ENCODE results near the gene SYT8.
A peak's percentile ranks its signal among the peaks of the same experiment; 100 is the strongest.
"Not testable (repeated sequence)": the region's sequence is repeated elsewhere in the genome, so short reads cannot be mapped to it uniquely, and the experiment has no call there.

Gene SYT8, protein sequence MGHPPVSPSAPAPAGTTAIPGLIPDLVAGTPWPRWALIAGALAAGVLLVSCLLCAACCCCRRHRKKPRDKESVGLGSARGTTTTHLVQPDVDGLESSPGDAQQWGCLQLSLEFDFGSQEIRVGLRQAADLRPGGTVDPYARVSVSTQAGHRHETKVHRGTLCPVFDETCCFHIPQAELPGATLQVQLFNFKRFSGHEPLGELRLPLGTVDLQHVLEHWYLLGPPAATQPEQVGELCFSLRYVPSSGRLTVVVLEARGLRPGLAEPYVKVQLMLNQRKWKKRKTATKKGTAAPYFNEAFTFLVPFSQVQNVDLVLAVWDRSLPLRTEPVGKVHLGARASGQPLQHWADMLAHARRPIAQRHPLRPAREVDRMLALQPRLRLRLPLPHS

DNA sequence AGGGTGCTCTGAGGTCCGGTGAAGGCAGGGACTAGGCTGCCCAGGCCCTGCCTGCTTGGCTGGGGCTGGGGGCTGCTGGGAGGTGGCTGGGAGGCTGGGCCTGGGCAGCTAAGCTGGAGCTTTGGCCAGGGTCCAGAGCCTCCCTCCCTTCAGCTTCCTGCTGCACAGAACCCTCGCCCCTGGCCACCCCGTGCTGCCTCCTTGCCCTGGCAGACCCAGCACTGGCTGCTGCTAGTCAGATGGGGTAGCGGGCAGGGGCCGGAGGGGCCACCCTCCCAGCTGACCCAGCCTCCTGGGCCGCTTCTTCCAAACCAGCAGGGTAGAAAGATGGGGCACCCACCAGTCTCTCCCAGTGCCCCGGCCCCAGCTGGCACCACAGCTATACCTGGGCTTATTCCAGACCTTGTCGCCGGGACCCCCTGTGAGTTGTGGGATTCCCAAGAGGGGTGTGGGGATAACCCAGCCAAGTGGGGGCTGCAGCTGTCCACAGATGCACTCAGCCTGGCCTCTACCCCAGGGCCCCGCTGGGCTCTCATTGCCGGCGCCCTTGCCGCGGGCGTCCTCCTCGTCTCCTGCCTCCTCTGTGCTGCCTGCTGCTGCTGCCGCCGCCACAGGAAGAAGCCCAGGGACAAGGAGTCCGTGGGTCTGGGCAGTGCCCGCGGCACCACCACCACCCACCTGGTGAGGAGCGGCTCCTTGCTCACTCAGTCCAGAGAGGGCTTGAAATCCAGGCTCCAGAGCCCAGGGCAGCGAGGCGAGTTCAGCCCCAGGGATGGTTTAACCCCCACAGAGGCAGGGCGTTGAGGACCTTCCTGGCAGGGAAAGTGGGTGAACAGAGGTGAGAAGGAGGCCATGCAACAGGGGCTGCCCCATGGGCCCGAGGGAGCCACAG lies at the start of gene SYT8:
Gene SYT8 (plus strand): TSS at position 212 of the 892 bp plus-strand sequence. CDS start 116 bp downstream, at position 328.
- DNase-seq (ENCODE audit: low read depth, low spot score) = no peak
- H3K27ac ChIP-seq = peak within 1 kb of the TSS; percentile 87

DNA sequence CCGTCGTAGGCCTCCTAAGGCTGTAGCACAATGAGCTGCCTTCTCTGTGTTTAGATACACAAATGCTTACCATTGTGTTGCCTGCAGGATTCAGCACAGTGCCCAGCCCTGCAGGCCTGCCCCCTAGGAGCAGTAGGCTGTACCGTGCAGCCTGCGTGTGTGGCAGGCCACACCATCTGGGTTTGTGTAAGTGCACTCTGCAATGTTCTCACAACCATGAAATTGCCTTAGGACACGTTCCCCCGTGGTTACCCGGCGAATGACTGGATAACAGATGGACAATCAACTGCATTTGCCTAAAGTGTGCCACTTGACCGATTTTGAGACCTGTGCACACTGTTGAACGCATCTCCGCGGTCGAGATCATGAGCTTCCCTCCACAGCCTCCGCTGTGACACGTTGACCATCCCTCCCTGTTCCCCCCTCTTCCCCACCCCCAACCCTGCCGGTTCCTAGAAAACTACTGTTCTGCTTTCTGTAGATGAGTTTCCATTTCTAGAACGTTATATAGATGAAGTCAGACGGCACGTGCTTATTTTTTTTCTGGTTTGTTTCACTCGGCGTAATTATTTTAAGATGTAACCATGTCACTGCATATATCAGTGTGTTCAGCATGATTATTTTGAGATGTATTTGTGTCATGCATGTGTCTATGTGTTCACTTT lies 48.9 kb upstream of the SYT8 start:
- no peak overlapping the region for H3K27ac ChIP-seq
- DNase-seq (ENCODE audit: low read depth, low spot score) = no peak

DNA sequence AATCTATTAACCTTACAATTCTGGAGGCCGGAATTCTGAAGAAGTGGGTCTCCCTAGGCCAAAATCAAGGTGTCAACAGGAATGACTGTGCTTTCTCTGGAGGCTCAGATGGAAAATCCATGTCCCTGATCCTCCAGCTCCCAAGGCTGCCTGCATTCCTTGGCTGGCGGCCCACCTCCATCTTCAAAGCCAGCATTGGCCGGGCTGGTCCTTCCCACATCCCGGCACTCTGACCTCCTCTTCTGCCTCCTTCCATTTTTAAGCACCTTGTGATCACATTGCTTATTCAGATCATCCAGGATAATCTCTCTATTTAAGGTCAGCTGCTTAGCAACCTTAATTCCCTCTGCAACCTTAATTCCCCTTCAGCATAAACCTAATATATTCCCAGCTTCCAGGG lies 48.3 kb upstream of the SYT8 start:
- no peak for DNase-seq (ENCODE audit: low read depth, low spot score)
- no peak overlapping the region for H3K27ac ChIP-seq

DNA sequence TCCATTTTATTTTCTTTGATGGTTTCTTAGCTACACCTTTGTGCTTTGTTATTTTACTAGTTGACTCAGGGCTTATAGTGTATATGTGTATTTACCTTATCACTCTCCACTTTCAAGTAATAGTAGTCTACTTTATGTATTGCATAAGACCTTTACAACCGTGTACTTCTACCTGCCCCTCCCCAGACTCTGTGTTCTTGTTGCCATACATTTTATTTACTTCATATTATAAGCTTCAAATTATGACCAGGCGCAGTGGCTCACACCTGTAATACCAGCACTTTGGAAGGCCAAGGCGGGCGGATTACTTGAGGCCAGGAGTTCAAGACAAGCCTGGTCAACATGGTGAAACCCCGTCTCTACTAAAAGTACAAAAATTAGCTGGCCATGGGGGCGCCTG lies 42.9 kb upstream of the SYT8 start:
- no peak for DNase-seq (ENCODE audit: low read depth, low spot score)
- no peak overlapping the region for H3K27ac ChIP-seq

DNA sequence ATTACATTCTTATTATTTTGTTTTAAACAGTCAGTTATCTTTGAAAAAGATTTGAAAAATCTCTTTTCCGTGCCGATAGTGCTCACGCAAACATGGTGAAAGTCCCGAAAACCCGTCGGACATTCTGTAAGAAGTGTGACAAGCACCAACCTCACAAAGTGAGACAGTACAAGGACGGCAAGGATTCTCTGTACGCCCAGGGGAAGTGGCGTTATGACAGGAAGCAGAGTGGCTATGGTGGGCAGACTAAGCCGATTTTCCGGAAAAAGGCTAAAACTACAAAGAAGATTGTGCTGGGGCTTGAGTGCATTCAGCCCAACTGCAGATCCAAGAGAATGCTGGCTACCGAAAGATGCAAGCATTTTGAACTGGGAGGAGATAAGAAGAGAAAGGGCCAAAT lies 42.3 kb upstream of the SYT8 start:
- no peak overlapping the region for H3K27ac ChIP-seq
- no peak for DNase-seq (ENCODE audit: low read depth, low spot score)

DNA sequence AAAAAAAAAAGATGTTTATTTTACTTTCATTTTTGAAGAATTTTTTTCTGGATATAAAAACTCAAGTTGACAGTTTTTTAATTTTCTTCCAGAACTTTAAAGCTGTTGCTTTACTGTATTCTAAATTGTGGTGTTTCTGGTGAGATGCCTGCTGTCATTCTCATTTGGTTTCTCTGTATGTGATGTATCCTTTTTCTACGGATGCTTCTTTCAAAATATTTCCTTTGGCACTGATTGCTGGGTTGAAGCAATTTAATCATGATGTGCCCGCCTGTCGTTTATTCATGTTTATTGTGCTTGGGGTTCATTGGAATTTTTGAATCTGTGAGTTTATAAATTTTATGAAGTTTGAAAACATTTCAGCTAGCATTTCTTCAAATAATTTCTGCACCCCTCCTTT lies 41.7 kb upstream of the SYT8 start:
- no peak overlapping the region for H3K27ac ChIP-seq
- no peak for DNase-seq (ENCODE audit: low read depth, low spot score)

DNA sequence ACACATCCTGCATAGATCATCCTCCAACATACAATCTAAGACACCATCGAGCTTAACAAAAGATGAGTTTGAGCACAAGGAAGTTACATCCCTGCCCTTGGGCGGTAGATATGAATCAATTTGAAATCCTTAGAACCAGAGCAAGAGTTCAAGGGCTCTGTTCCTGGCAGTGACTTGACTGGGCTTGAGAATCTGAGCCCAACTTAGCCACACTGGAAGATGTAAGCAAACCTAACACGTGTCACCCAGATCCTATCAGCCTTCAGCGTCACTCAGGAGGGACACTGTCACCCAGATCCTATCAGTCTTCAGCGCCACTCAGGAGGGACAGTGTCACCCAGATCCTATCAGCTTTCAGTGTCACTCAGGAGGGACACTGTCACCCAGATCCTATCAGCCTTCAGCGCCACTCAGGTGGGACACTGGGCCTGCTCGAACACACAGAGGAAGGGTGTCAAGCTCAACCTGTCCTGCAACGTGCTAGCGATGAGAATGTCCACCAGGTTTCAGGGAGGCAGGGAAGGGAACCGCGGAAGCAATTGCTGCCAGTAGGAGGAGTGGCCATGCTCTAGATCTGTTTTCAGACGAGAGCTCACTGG lies 38.3 kb upstream of the SYT8 start:
- peak; percentile 49 for DNase-seq (ENCODE audit: low read depth, low spot score)
- peak overlapping the region; percentile 23 for H3K27ac ChIP-seq

DNA sequence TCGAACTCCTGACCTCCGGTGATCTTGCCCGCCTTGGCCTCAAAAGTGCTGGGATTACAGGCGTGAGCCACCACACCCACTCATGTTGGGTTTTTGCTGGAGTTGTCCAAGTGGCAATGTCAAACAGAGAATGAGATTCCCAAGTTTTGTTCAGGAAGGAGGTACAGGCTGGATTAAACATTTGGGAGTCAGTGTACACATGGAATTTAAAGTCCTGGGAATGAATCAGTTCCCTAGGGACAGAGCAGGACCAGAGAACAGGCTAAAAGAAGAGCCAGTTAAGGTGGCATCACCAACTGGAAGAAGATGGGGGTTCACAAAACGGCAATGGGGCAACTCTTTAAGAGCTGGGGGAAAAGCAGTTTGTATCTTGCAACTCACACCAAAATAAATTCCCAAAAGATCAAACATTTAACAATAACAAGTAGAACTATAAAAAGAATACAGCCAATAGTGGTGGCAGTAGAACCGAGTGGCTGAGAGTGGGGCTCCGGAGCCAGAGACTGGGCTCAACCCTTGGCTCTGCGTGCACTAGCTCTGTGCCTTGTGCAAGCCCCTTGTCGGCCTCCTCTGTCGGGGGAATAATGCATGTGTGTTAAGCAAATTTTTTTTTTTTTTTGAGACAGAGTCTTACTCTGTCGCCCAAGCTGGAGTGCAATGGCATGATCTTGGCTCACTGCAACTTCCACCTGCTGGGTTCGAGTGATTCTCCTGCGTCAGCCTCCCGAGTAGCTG lies 37.2 kb upstream of the SYT8 start:
- DNase-seq (ENCODE audit: low read depth, low spot score) = no peak
- H3K27ac ChIP-seq = no peak overlapping the region

DNA sequence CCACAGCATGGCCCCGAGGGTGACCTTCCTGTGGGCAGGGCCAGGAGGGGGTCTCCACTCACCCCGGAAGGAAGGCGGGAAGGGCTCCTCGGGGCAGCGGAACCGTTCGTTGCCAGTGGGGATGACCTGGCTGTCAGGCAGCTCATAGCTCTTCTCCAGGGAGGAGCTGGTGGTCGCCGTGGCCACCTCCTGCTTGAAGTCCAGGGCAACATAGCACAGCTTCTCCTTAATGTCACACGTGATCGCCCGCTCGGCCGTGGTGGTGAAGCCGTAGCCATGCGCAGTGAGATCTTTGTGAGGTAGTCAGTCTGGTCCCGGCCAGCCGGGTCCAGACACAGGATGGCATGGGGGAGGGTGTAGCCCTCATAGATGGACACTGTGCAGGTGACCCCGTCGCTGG lies 31.5 kb upstream of the SYT8 start:
- no peak for DNase-seq (ENCODE audit: low read depth, low spot score)
- no peak overlapping the region for H3K27ac ChIP-seq

DNA sequence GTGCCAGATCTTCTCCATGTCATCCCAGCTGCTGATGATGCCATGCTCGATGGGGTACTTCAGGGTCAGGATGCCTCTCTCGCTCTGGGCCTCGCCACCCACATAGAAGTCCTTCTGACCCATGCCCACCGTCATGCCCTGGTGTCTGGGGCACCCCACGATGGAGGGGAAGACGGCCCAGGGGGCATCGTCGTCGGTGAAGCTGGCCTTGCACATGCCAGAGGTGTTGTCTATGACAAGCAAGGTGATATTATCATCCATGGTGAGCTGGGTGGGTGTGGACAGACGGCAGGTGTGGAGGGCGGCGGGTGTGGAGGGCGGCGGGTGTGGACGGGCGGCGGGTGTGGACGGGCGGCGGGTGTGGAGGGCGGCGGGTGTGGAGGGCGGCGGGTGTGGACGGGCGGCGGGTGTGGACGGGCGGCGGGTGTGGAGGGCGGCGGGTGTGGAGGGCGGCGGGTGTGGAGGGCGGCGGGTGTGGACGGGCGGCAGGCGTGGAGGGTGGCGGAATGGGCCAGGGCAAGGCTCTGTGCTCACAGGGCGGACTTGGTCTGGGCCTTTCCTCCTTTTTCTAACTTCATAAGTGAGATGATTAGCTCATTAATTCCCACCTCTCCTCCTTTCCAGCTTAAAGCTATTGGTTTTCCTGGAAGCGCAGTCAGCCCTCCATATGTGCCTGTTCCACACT lies 30.8 kb upstream of the SYT8 start:
- H3K27ac ChIP-seq; DNase-seq (ENCODE audit: low read depth, low spot score): not testable (repeated sequence)

DNA sequence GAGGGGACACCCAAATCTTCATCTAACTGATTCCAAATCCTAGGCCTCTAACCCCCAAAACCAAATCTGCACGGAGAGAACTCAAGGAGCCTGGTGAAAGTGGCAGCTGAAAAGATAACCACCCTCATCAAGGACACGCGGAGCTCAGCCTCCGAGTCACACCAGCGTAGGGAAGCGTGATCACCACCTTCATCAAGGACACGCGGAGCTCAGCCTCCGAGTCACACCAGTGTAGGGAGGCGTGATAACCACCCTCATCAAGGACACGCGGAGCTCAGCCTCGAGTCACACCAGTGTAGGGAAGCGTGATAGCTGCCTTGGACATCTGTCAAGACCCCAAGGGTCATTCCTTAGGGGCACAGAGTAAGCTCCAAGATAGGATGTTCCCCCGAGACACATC lies 29.3 kb upstream of the SYT8 start:
- DNase-seq (ENCODE audit: low read depth, low spot score) = no peak
- H3K27ac ChIP-seq = no peak overlapping the region

DNA sequence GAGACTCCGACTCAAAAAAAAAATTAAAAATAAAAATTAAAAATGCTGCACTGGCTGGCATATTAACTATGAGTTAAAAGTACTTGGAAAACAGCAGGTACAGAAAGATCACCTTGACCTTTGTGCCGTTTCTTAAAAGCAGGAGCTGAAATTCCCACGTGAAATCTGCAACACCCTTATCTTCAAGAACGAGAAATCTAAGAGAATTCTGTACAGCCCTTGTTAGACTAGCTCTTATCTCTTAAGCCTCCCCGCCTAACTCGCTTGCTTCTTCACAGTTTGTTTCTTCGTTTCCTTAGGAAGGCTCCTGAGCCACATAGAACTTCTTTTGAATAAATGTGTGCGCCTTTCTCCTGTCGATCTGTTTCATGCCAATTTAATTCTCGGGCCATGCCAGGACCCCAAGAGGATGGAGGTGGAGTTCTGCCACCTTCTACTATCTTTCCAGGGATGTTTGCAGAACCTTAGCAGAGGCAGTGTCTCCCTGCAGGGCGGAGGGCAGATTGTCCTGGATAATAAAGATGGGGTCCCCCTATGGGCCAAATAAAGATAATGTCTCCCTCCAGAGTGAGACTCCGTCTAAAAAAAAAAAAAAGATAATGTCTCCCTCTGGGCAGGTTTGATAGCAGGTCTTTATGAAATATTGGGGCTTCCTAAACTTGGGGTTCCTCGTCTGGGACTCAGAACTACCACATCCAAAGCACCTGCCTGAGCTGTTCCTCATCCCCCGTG lies 27.4 kb upstream of the SYT8 start:
- H3K27ac ChIP-seq = no peak overlapping the region

DNA sequence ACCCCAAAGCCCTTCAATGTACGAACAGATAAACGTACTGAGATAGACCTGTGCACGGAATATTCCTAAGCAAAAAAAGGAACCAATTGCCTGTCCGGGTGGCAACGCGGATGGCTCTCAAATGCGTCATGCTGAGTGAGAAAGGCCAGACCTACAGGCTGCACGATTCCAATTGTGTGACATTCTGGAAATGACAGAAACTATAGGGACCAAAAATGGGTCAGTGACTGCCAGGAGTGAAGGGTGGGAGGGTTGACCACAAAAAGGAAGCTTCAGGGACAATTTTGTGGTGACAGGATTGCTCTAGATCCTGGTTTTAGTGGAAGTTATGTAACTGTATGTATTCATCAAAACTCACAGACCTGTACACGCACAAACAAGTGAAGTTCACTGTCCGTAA lies 24.0 kb upstream of the SYT8 start:
- no peak overlapping the region for H3K27ac ChIP-seq
- no peak for DNase-seq (ENCODE audit: low read depth, low spot score)

More for the DNA sequence above, 27.4 kb upstream of the SYT8 start:
- no peak for DNase-seq (ENCODE audit: low read depth, low spot score)

DNA sequence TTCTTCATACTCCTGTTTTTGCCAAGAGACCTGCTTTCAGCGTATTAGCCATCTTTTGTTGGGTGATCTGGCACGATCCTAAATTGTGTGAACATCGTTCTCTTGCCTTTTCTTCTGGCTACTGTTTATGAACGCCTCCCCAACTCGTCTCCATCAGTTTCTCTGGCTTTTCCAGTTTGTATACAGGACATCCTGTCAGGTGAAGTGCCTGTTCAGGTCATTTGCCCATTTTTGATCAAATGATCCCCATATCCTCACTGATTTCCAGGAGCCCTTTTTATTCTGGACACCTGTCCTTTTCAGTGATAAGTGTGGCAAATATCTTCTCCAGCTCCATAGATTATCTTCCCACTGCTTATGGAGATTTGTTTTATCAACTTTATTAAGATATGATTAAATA lies 22.5 kb upstream of the SYT8 start:
- no peak for DNase-seq (ENCODE audit: low read depth, low spot score)
- no peak overlapping the region for H3K27ac ChIP-seq

DNA sequence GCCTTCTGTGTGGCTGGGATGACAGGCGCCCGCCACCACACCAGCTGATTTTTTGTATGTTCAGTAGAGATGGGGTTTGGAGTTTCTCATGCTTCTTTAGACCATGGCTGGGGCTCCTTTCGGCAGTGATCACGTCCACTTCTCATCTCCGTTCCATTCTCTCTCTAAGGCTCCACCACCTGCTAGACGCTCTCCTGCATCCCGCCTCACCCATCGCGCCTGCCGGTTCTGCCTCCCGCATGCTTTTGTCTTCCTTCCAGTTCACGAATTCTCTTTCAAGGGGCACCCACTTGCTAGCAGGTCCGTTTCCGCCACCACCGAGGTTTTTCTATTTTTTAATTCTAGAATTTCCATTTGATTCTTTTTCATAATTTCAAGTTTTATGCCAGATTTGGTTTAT lies 22.0 kb upstream of the SYT8 start:
- H3K27ac ChIP-seq = no peak overlapping the region

DNA sequence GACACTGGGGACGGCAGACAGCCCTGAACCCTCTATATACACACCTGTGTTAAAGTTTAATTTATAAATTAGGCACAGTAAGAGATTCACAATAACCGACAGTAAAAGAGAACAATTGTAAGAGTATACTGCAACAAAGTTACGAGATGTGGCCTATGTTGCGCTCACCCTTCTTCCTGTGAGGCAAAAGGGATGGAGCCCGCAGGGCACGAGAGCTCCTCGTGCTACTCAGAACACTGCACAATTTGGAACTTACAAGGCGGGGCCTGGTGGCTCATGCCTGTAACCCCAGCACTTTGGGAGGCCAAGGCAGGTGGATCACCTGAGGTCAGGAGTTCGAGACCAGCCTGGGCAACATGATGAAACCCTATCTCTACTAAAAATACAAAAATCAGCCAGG lies 21.4 kb upstream of the SYT8 start:
- not testable (repeated sequence) for DNase-seq (ENCODE audit: low read depth, low spot score); H3K27ac ChIP-seq

More for the DNA sequence above, 22.0 kb upstream of the SYT8 start:
- no peak for DNase-seq (ENCODE audit: low read depth, low spot score)

DNA sequence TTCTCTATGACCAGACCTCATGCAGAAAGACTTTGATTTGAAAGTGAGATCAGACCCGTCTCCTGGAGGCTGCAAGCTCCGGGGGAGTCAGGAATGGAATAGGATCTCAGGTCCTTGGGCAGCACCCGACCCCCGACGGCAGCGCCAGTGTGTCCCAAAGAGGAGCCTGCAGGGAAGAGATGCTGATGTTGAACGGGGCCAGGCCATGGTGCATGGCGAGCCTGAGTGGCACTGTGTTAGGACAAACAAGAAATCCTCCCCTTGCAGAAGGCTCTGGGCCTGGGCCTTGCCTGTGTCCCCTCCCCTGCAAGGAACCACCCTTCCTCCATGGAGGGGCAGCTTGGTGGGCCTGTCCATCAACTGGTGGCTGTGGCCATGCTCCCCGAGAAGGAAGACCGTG lies 20.1 kb upstream of the SYT8 start:
- H3K27ac ChIP-seq = no peak overlapping the region
- no peak for DNase-seq (ENCODE audit: low read depth, low spot score)

DNA sequence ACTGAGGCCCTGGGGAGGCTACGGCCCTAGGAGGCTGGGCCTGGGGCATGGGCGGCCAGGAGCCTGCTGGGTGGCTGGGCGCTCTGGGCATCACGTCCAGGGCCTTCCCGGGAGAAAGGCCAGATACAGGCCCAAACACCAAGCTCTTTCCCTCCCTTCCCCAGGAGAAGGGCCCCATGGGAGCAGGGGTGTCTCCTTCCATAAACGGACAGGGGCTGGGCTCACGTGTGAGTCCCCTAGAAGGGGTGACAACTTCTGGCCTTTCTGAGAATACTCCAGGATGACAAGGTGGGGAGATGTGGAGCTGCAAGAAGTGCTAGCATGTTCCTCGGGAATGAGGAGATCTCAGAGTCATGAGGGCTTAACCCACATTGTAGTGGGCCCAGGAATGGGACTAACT lies 19.5 kb upstream of the SYT8 start:
- no peak for DNase-seq (ENCODE audit: low read depth, low spot score)
- no peak overlapping the region for H3K27ac ChIP-seq

DNA sequence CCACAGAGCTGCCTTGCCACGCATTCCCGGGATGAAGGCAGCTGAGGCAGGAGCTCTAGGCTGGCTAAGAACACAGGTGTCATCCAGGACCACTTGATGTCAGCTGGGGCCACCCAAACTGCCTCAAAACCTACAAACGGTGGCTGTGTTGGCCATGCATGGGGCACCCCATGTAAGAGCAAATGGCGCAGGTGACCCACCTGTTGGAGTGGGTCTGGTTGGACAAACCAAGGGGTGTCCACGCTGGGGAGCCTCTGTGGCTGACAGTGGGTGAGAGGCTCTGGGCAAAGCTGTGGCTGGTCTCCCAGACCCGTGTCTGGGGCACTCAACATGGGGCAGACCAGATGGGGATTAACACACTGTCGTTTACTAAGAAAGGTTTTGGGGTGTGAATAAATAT lies 19.0 kb upstream of the SYT8 start:
- no peak overlapping the region for H3K27ac ChIP-seq
- no peak for DNase-seq (ENCODE audit: low read depth, low spot score)
